ENCODE measurements around the gene FBXL7. TPM values are rescaled to one million over a fixed set of nuclear protein-coding genes. Genes with fewer than 3 reads are reported as not detected.

Gene FBXL7
- total and polyA plus RNA-seq, 5 experiments from 2014 or later: not detected

GRCh38 chr5:15938961-15939360, 439.0 kb downstream of the FBXL7 start:
- peaks cover 0 to under 1% (median 0%) of the 10 kb centered on the region in 5 donors for H3K27me3 Mint-ChIP-seq
- H3K36me3 Mint-ChIP-seq: no peaks in the 10 kb centered on the region
- no peak for DNase-seq
- H3K27ac Mint-ChIP-seq: no peak overlapping the region
- H3K9me3 Mint-ChIP-seq: peaks cover 0 to 13% (median 3%) of the 10 kb centered on the region in 9 donors
- POLR2A ChIA-PET: no interaction called here
- ATAC-seq: no peak
- H3K4me1 Mint-ChIP-seq: no peaks in the 10 kb centered on the region
- no peak overlapping the region for H3K4me3 Mint-ChIP-seq

- ATAC-seq: no peak
- Mint-ChIP-seq H3K27me3 (peaks cover 0 to 2% (median 0%) of the 10 kb centered on the region in 5 donors), H3K36me3 (no peaks in the 10 kb centered on the region), H3K9me3 (peaks cover 0 to 13% (median 3%) of the 10 kb centered on the region in 9 donors), H3K27ac (no peak overlapping the region), H3K4me1 (no peaks in the 10 kb centered on the region), H3K4me3 (no peak overlapping the region)
- no peak for DNase-seq
- POLR2A ChIA-PET: no interaction called here
Observed at GRCh38 chr5:15940905-15941304, 440.9 kb downstream of the FBXL7 start.

GRCh38 chr5:15943487-15943886, 443.5 kb downstream of the FBXL7 start:
- no peak overlapping the region for H3K27ac Mint-ChIP-seq
- H3K36me3 Mint-ChIP-seq: no peaks in the 10 kb centered on the region
- ATAC-seq: no peak
- H3K27me3 Mint-ChIP-seq: peaks cover 0 to 2% (median 0%) of the 10 kb centered on the region in 5 donors
- H3K4me1 Mint-ChIP-seq: no peaks in the 10 kb centered on the region
- DNase-seq: no peak
- H3K4me3 Mint-ChIP-seq: no peak overlapping the region
- peaks cover 0 to 8% (median 0%) of the 10 kb centered on the region in 9 donors for H3K9me3 Mint-ChIP-seq
- POLR2A ChIA-PET: no interaction called here

- POLR2A ChIA-PET: no interaction called here
- H3K27ac Mint-ChIP-seq: no peak overlapping the region
- DNase-seq: no peak
Observed at GRCh38 chr5:15946026-15946425, 446.0 kb downstream of the FBXL7 start.

GRCh38 chr5:15948190-15948589, 448.2 kb downstream of the FBXL7 start:
- H3K4me1 Mint-ChIP-seq: no peaks in the 10 kb centered on the region
- ATAC-seq (no peak), DNase-seq (no peak)
- POLR2A ChIA-PET: no interaction called here
- H3K36me3 Mint-ChIP-seq: peaks cover 0 to 4% (median 0%) of the 10 kb centered on the region in 3 donors
- H3K9me3 Mint-ChIP-seq: peaks cover 0 to 20% (median 0%) of the 10 kb centered on the region in 9 donors
- H3K27ac Mint-ChIP-seq: no peak overlapping the region
- H3K27me3 Mint-ChIP-seq: peaks cover 0 to 7% (median 0%) of the 10 kb centered on the region in 5 donors
- no peak overlapping the region for H3K4me3 Mint-ChIP-seq

More at GRCh38 chr5:15946026-15946425, 446.0 kb downstream of the FBXL7 start:
- no peak for ATAC-seq
- Mint-ChIP-seq H3K9me3 (peaks cover 0 to 18% (median 0%) of the 10 kb centered on the region in 9 donors), H3K27me3 (peaks cover 0 to 7% (median 0%) of the 10 kb centered on the region in 5 donors), H3K36me3 (peaks cover 0 to 4% (median 0%) of the 10 kb centered on the region in 3 donors), H3K4me3 (no peak overlapping the region), H3K4me1 (no peaks in the 10 kb centered on the region)

GRCh38 chr5:15951126-15951525, 451.1 kb downstream of the FBXL7 start:
- DNase-seq: no peak
- peaks cover 0 to 16% (median 2%) of the 10 kb centered on the region in 9 donors for H3K9me3 Mint-ChIP-seq
- H3K27me3 Mint-ChIP-seq: peaks cover 0 to 7% (median 0%) of the 10 kb centered on the region in 5 donors
- ATAC-seq: no peak
- H3K4me1 Mint-ChIP-seq: no peaks in the 10 kb centered on the region
- H3K4me3 Mint-ChIP-seq: no peak overlapping the region
- peaks cover 0 to 4% (median 0%) of the 10 kb centered on the region in 3 donors for H3K36me3 Mint-ChIP-seq
- no peak overlapping the region for H3K27ac Mint-ChIP-seq
- POLR2A ChIA-PET: no interaction called here

- DNase-seq: no peak
- Mint-ChIP-seq H3K9me3 (peaks cover 0 to 16% (median 2%) of the 10 kb centered on the region in 9 donors), H3K4me3 (no peak overlapping the region), H3K4me1 (no peaks in the 10 kb centered on the region), H3K36me3 (peaks cover 0 to 4% (median 0%) of the 10 kb centered on the region in 3 donors), H3K27me3 (peaks cover 0 to 7% (median 0%) of the 10 kb centered on the region in 5 donors), H3K27ac (no peak overlapping the region)
- ATAC-seq: no peak
- POLR2A ChIA-PET: no interaction called here
Observed at GRCh38 chr5:15951550-15951949, 451.6 kb downstream of the FBXL7 start.

- no peaks in the 10 kb centered on the region for H3K27me3 Mint-ChIP-seq
- POLR2A ChIA-PET: no interaction called here
- H3K27ac Mint-ChIP-seq: no peak overlapping the region
- DNase-seq (no peak), ATAC-seq (no peak)
- H3K9me3 Mint-ChIP-seq: peaks cover 0 to 7% (median 0%) of the 10 kb centered on the region in 9 donors
- H3K4me3 Mint-ChIP-seq: no peak overlapping the region
- no peaks in the 10 kb centered on the region for H3K4me1 Mint-ChIP-seq
- H3K36me3 Mint-ChIP-seq: no peaks in the 10 kb centered on the region
Observed at GRCh38 chr5:15956622-15957021, 456.6 kb downstream of the FBXL7 start.

- no peak for DNase-seq
- Mint-ChIP-seq H3K36me3 (no peaks in the 10 kb centered on the region), H3K27ac (no peak overlapping the region), H3K9me3 (peaks cover 0 to 7% (median 0%) of the 10 kb centered on the region in 9 donors), H3K27me3 (no peaks in the 10 kb centered on the region), H3K4me1 (no peaks in the 10 kb centered on the region), H3K4me3 (no peak overlapping the region)
- POLR2A ChIA-PET: no interaction called here
- no peak for ATAC-seq
Observed at GRCh38 chr5:15957124-15957523, 457.1 kb downstream of the FBXL7 start.

GRCh38 chr5:15959370-15960164, 459.6 kb downstream of the FBXL7 start:
- DNase-seq: no peak
- no peaks in the 10 kb centered on the region for H3K4me1 Mint-ChIP-seq
- no peak for ATAC-seq
- no peaks in the 10 kb centered on the region for H3K36me3 Mint-ChIP-seq
- POLR2A ChIA-PET: no interaction called here
- H3K9me3 Mint-ChIP-seq: peaks cover 0 to 11% (median 2%) of the 10 kb centered on the region in 9 donors
- H3K4me3 Mint-ChIP-seq: no peak overlapping the region
- no peaks in the 10 kb centered on the region for H3K27me3 Mint-ChIP-seq
- H3K27ac Mint-ChIP-seq: no peak overlapping the region

GRCh38 chr5:15966066-15966640, 466.2 kb downstream of the FBXL7 start:
- H3K36me3 Mint-ChIP-seq: no peaks in the 10 kb centered on the region
- no peak for DNase-seq
- no peak overlapping the region for H3K4me3 Mint-ChIP-seq
- no peak overlapping the region for H3K27ac Mint-ChIP-seq
- no peak for ATAC-seq
- POLR2A ChIA-PET: no interaction called here
- no peaks in the 10 kb centered on the region for H3K27me3 Mint-ChIP-seq
- no peaks in the 10 kb centered on the region for H3K4me1 Mint-ChIP-seq
- H3K9me3 Mint-ChIP-seq: peaks cover 0 to 15% (median 1%) of the 10 kb centered on the region in 9 donors

GRCh38 chr5:15966651-15967050, 466.7 kb downstream of the FBXL7 start:
- ATAC-seq (no peak), DNase-seq (no peak)
- Mint-ChIP-seq H3K27ac (no peak overlapping the region), H3K4me3 (no peak overlapping the region), H3K27me3 (no peaks in the 10 kb centered on the region), H3K9me3 (peaks cover 0 to 15% (median 1%) of the 10 kb centered on the region in 9 donors), H3K4me1 (no peaks in the 10 kb centered on the region), H3K36me3 (no peaks in the 10 kb centered on the region)
- POLR2A ChIA-PET: no interaction called here

GRCh38 chr5:15968993-15969392, 469.0 kb downstream of the FBXL7 start:
- no peak overlapping the region for H3K27ac Mint-ChIP-seq
- peaks cover 0 to 15% (median 3%) of the 10 kb centered on the region in 9 donors for H3K9me3 Mint-ChIP-seq
- DNase-seq (no peak), ATAC-seq (no peak)
- H3K4me1 Mint-ChIP-seq: no peaks in the 10 kb centered on the region
- POLR2A ChIA-PET: no interaction called here
- no peak overlapping the region for H3K4me3 Mint-ChIP-seq
- H3K36me3 Mint-ChIP-seq: no peaks in the 10 kb centered on the region
- no peaks in the 10 kb centered on the region for H3K27me3 Mint-ChIP-seq
